ENCODE measurements around the gene TSPOAP1. TPM values are rescaled to one million over a fixed set of nuclear protein-coding genes. Genes with fewer than 3 reads are reported as not detected.

The TSPOAP1 gene
- polyA plus RNA-seq, 2 of the 4 experiments (the other 2 are of a cell fraction) = not detected

- WGBS (ENCODE audit: missing lambda C conversion rate) = 57% methylated on average over 20 of the region's 20 CpGs
- no peaks in the 10 kb centered on the region for H3K4me1 ChIP-seq
- ChIA-PET POLR2A (interaction anchor here (1.0 kb wide), 1 partner anchor 45 kb away, joined by 4 read pairs; the partner anchor contains the start of gene SUPT4H1), CTCF (interaction anchor here (1.0 to 19.5 kb wide), 12 partner anchors 10 to 142 kb away, joined by 3 to 315 read pairs (median 6); partner anchors contain the start of gene RNF43)
- no peak overlapping the region for H3K4me2 ChIP-seq
- no peak overlapping the region for H3K27ac ChIP-seq
- FAIRE-seq (no peak), DNase-seq (ENCODE audit: low read depth in 1 of 2, low spot score in 1 of 2) (no peak), ATAC-seq (no peak)
- TF ChIP-seq HMGXB4 (CRISPR knock-in tag; IDR thresholded peaks at IDR 0.05; ENCODE audit: borderline replicate concordance) = no peak
- TF ChIP-seq NPAS2 (CRISPR knock-in tag; IDR thresholded peaks at IDR 0.05; ENCODE audit: borderline replicate concordance) = no peak
- TF ChIP-seq MAZ (IDR thresholded peaks at IDR 0.05; ENCODE audit: borderline replicate concordance, low read depth, low read length) = no peak
- TF ChIP-seq MAX (IDR thresholded peaks at IDR 0.05) = no peak
- no peak for TF ChIP-seq PBX3 (IDR thresholded peaks at IDR 0.05)
- no peak for TF ChIP-seq RARB (CRISPR knock-in tag; IDR thresholded peaks at IDR 0.05)
- no peak for TF ChIP-seq GATA3 (IDR thresholded peaks at IDR 0.05; ENCODE audit: borderline replicate concordance)
- TF ChIP-seq RNF2 (IDR thresholded peaks at IDR 0.05; ENCODE audit: borderline replicate concordance, low read depth) = no peak
- no peak for TF ChIP-seq FOSL2 (IDR thresholded peaks at IDR 0.05)
- TF ChIP-seq FOSL2 (CRISPR knock-in tag; IDR thresholded peaks at IDR 0.05) = no peak
- TF ChIP-seq RCOR1 (IDR thresholded peaks at IDR 0.05; ENCODE audit: low read depth, low read length) = no peak
- TF ChIP-seq KDM1A (IDR thresholded peaks at IDR 0.05; ENCODE audit: low read depth) = no peak
- TF ChIP-seq ZFP36 (IDR thresholded peaks at IDR 0.05; ENCODE audit: borderline replicate concordance, partially characterized antibody) = no peak
- no peak overlapping the region for H3K4me3 ChIP-seq
- no peaks in the 10 kb centered on the region for H3K9me3 ChIP-seq
Observed at GRCh38 chr17:58307468-58308172, 21.0 kb downstream of the TSPOAP1 start.

GRCh38 chr17:58306131-58306951, 22.3 kb downstream of the TSPOAP1 start:
- ChIA-PET CTCF (interaction anchor here (0.8 to 11.3 kb wide), 5 partner anchors 11 to 141 kb away, joined by 3 to 165 read pairs (median 23); no protein-coding TSS in a partner anchor), POLR2A (no interaction called here)
- H3K4me1 ChIP-seq = no peaks in the 10 kb centered on the region
- 50% methylated on average over 17 of the region's 19 CpGs for WGBS (ENCODE audit: missing lambda C conversion rate)
- H3K27ac ChIP-seq = no peak overlapping the region
- H3K4me3 ChIP-seq = no peak overlapping the region
- DNase-seq (ENCODE audit: low read depth in 1 of 2, low spot score in 1 of 2) = no peak
- H3K9me3 ChIP-seq = no peaks in the 10 kb centered on the region
- no peak for FAIRE-seq
- TF ChIP-seq TP53 (CRISPR knock-in tag; IDR thresholded peaks at IDR 0.05) (no peak), SREBF2 (IDR thresholded peaks at IDR 0.05) (no peak), CHD2 (IDR thresholded peaks at IDR 0.05; ENCODE audit: low read length, partially characterized antibody) (no peak), PBX3 (IDR thresholded peaks at IDR 0.05) (no peak), MAFK (IDR thresholded peaks at IDR 0.05; ENCODE audit: partially characterized antibody) (no peak), CBX2 (IDR thresholded peaks at IDR 0.05; ENCODE audit: borderline replicate concordance, low read depth) (no peak), HEYL (CRISPR knock-in tag; IDR thresholded peaks at IDR 0.05) (no peak)
- H3K4me2 ChIP-seq = no peak overlapping the region
- no peak for ATAC-seq
